ENCODE measurements around the gene CDK19. TPM values are rescaled to one million over a fixed set of nuclear protein-coding genes. Genes with fewer than 3 reads are reported as not detected.
"Not testable (repeated sequence)": the region's sequence is repeated elsewhere in the genome, so short reads cannot be mapped to it uniquely, and the experiment has no call there.

Gene CDK19
- total RNA-seq, 1 donor, result 17.8 TPM

DNA sequence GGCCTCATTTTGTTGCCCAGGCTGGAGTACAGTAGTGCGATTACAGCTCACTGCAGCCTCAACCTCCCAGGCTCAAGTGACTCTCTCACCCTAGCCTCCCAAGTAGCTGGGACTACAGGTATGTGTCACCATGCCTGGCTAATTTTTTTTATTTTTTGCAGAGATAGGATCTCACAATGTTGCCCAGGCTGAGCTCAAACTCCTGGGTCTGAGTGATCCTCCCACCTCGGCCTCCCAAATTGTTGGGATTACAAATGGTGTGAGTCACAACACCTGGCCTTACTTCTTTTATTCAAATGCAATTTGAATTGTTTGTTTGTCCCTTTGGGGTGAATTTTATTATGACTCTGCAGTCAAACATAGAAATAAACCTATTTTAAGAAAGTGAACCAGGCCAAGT lies 207.1 kb downstream of the CDK19 start:
- no peak overlapping the region for H3K4me3 ChIP-seq (ENCODE audit: low read depth, low read length)
- no peak for DNase-seq (ENCODE audit: low read depth)
- TF ChIP-seq, protein P1, sequence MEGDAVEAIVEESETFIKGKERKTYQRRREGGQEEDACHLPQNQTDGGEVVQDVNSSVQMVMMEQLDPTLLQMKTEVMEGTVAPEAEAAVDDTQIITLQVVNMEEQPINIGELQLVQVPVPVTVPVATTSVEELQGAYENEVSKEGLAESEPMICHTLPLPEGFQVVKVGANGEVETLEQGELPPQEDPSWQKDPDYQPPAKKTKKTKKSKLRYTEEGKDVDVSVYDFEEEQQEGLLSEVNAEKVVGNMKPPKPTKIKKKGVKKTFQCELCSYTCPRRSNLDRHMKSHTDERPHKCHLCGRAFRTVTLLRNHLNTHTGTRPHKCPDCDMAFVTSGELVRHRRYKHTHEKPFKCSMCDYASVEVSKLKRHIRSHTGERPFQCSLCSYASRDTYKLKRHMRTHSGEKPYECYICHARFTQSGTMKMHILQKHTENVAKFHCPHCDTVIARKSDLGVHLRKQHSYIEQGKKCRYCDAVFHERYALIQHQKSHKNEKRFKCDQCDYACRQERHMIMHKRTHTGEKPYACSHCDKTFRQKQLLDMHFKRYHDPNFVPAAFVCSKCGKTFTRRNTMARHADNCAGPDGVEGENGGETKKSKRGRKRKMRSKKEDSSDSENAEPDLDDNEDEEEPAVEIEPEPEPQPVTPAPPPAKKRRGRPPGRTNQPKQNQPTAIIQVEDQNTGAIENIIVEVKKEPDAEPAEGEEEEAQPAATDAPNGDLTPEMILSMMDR (IDR thresholded peaks at IDR 0.05; ENCODE audit: insufficient read depth, low read length), result no peak

DNA sequence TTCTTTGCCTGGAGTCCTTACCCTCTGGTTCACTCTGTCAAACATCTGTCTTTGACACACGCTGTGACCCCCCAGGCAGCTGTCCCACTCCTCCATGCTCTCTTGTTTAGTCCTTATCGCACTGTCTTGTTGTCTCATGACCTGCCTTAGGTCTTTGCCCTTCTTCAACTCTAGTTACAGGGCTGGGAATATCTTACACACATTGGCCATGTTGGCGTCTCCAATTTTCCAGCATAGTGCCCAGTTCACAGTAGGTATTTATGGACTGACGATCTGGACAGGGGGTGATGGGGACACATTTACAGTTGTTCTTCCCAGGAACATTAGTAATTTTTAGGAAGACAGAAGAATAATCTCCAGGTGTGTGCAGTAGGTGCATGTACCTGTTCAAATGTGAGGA lies 209.1 kb downstream of the CDK19 start:
- no peak overlapping the region for H3K4me3 ChIP-seq (ENCODE audit: low read depth, low read length)
- DNase-seq (ENCODE audit: low read depth), result no peak
- TF ChIP-seq, protein P1 (IDR thresholded peaks at IDR 0.05; ENCODE audit: insufficient read depth, low read length), result no peak

DNA sequence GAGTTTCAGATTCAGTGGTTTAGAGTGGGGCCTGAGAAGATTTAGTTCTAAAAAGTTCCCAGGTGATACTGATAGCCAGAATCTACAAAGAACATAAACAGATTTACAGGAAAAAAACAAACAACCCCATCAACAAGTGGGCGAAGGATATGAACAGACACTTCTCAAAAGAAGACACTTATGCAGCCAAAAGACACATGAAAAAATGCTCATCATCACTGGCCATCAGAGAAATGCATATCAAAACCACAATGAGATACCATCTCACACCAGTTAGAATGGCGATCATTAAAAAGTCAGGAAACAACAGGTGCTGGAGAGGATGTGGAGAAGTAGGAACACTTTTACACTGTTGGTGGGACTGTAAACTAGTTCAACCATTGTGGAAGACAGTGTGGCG lies 214.6 kb downstream of the CDK19 start:
- not testable (repeated sequence) for DNase-seq (ENCODE audit: low read depth); H3K4me3 ChIP-seq (ENCODE audit: low read depth, low read length)

DNA sequence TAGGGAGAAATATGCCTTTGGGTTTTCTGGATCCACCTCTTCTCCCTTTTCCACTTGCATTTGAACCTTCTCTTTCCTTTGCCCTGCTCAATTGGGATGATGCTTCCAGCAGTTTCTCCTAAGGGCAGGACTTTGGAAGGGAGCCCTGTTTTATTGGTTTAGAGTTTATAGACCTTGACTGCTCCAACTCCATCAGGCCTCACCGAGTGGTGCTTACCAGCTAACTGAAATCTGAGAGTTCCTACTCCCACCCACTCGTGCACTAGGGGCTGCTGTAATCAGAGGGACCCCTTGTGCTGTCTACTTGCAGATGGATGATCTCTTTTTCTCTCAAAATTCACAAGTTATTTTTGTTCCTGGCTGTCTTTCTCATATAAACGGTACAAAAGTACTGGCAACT lies 217.5 kb downstream of the CDK19 start:
- no peak overlapping the region for H3K4me3 ChIP-seq (ENCODE audit: low read depth, low read length)

DNA sequence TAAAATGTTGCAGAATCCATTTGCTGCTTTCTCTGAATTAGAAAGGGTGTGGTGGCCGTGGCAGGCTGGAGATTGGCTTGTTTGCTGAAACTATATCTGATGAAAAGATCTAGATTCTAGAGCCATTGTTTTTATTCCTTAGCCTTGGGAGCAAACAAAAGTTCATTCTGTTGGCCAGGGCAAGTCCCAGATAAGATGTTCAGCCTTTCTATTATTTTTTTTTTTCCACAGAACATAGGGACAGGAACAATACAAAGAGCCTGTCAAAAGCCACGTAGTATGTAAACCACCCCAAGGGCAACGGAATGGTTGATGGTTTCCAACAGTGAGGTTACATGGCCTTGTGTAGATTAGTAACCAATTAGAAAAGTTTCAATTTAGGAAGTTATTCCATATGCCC lies 218.9 kb downstream of the CDK19 start:
- no peak overlapping the region for H3K4me3 ChIP-seq (ENCODE audit: low read depth, low read length)
- TF ChIP-seq, protein P1 (IDR thresholded peaks at IDR 0.05; ENCODE audit: insufficient read depth, low read length), result no peak
- no peak for DNase-seq (ENCODE audit: low read depth)

More for the DNA sequence above, 217.5 kb downstream of the CDK19 start:
- no peak for DNase-seq (ENCODE audit: low read depth)
- TF ChIP-seq, protein P1 (IDR thresholded peaks at IDR 0.05; ENCODE audit: insufficient read depth, low read length), result no peak

DNA sequence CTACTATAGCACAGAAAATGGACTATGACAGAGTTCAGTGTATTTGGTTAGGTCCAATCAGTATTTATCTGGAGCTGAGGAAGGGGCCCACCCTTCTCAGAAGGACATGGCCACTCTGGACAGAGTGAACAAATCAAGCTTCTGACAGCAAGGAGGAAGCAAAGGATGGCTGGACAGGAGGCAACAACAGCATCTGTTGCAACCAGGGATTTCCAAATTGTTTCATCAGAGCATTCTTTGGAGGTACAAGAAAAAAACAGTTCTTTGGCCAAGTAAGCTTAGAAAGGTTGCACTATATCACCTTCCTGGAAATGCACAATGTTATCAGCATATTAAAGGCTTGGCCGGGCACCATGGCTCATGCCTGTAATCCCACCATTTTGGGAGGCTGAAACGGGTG lies 220.2 kb downstream of the CDK19 start:
- H3K4me3 ChIP-seq (ENCODE audit: low read depth, low read length), result no peak overlapping the region
- TF ChIP-seq, protein P1 (IDR thresholded peaks at IDR 0.05; ENCODE audit: insufficient read depth, low read length), result no peak
- DNase-seq (ENCODE audit: low read depth), result peak; percentile 37

DNA sequence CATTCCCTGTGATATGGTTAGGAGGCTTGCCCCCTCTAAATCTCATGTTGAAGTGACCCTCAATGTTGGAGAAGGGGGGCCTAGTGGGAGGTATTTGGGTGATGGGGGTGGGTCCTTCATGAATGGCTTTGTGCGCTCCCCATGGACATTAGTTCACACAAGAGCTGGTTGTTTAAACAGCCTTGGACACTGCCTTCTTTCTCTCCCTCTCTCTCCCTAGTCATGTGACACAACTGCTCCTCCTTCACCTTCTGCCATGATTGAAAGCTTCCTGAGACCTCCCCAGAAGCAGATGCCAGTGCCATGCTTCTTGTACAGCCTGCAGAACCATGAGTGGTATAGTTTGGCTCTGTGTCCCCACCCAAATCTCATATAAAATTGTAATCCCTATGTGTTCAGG lies 221.6 kb downstream of the CDK19 start:
- H3K4me3 ChIP-seq (ENCODE audit: low read depth, low read length), result no peak overlapping the region
- TF ChIP-seq, protein P1 (IDR thresholded peaks at IDR 0.05; ENCODE audit: insufficient read depth, low read length), result no peak
- no peak for DNase-seq (ENCODE audit: low read depth)
